ENCODE results near the gene CELA3B. TPM values are rescaled to one million over a fixed set of nuclear protein-coding genes. Genes with fewer than 3 reads are reported as not detected.

CELA3B gene
- total RNA-seq, 2 donors from 2014 or later = not detected

GRCh38 chr1:21951226-21951870 is 25.5 kb upstream of the CELA3B start:
- no peak for DNase-seq (ENCODE audit: low spot score)
- H3K4me3 ChIP-seq = no peak overlapping the region
- TF ChIP-seq CTCF (IDR thresholded peaks at IDR 0.05) = no peak
- H3K4me1 ChIP-seq = peaks cover 0 to 23% of the 10 kb centered on the region in 2 donors
- H3K27ac ChIP-seq = no peak overlapping the region
- no peaks in the 10 kb centered on the region for H3K9me3 ChIP-seq
- H3K36me3 ChIP-seq = no peaks in the 10 kb centered on the region
- H3K27me3 ChIP-seq = no peaks in the 10 kb centered on the region

- Histone ChIP-seq H3K27me3 (no peaks in the 10 kb centered on the region), H3K9me3 (no peaks in the 10 kb centered on the region), H3K4me1 (peaks cover 0 to 31% of the 10 kb centered on the region in 2 donors), H3K4me3 (no peak overlapping the region), H3K36me3 (no peaks in the 10 kb centered on the region), H3K27ac (peak overlapping the region; percentile 7 to 31)
- peak in 1 of 2 donors; percentile 16 for TF ChIP-seq CTCF (IDR thresholded peaks at IDR 0.05)
- no peak for DNase-seq (ENCODE audit: low spot score)
Observed at GRCh38 chr1:21952786-21953520, 23.9 kb upstream of the CELA3B start.

GRCh38 chr1:21955058-21955457 is 21.8 kb upstream of the CELA3B start:
- Histone ChIP-seq H3K9me3 (no peaks in the 10 kb centered on the region), H3K27ac (peak overlapping the region; percentile 80 to 81), H3K27me3 (no peaks in the 10 kb centered on the region), H3K4me3 (no peak overlapping the region), H3K36me3 (no peaks in the 10 kb centered on the region), H3K4me1 (peaks cover 0 to 36% of the 10 kb centered on the region in 2 donors)
- DNase-seq (ENCODE audit: low spot score) = peak; percentile 76
- TF ChIP-seq CTCF (IDR thresholded peaks at IDR 0.05) = no peak

- H3K27ac ChIP-seq = peak overlapping the region; percentile 80 to 81
- no peaks in the 10 kb centered on the region for H3K9me3 ChIP-seq
- no peak for DNase-seq (ENCODE audit: low spot score)
- H3K27me3 ChIP-seq = no peaks in the 10 kb centered on the region
- H3K4me3 ChIP-seq = no peak overlapping the region
- H3K36me3 ChIP-seq = no peaks in the 10 kb centered on the region
- TF ChIP-seq CTCF (IDR thresholded peaks at IDR 0.05) = no peak
- H3K4me1 ChIP-seq = peaks cover 0 to 36% of the 10 kb centered on the region in 2 donors
Observed at GRCh38 chr1:21955501-21956281, 21.1 kb upstream of the CELA3B start.

GRCh38 chr1:21956720-21957552 is 19.9 kb upstream of the CELA3B start:
- Histone ChIP-seq H3K27ac (peak overlapping the region; percentile 80 to 81), H3K4me3 (no peak overlapping the region), H3K4me1 (peaks cover 0 to 43% of the 10 kb centered on the region in 2 donors), H3K27me3 (no peaks in the 10 kb centered on the region), H3K9me3 (no peaks in the 10 kb centered on the region), H3K36me3 (no peaks in the 10 kb centered on the region)
- TF ChIP-seq CTCF (IDR thresholded peaks at IDR 0.05) = no peak
- DNase-seq (ENCODE audit: low spot score) = peak; percentile 75

Data from right atrium auricular region (tissue), 2 donors.